Psoas muscle (tissue), 8 donors: ENCODE data around the gene MBLAC1. TPM values are rescaled to one million over a fixed set of nuclear protein-coding genes. Genes with fewer than 3 reads are reported as not detected.

ENCODE experiments used
- ATAC-seq, 4 donors: fragments of 200-7000 bp; cut with Tn5 transposase; one replicate each; pipeline ENCODE4 v1.9.1; 2020; ENCODE audit warnings: moderate library complexity in 3 of 4, mild to moderate bottlenecking in 2 of 4
- DNase-seq, 2 donors: peaks; one replicate each; pipeline ENCODE4 v3.0.0-alpha.2; 2020
- H3K27ac ChIP-seq: fragments of 200-600 bp; one replicate; pipeline ENCODE4 v1.8.0; 2022
- H3K27me3 ChIP-seq, 3 donors: fragments of 200-600 bp in 1 of 3; one replicate each; pipeline versions ENCODE4 v1.6.1 to v1.8.0; 2013 to 2022; ENCODE audit warnings: low read length in 2 of 3, mild to moderate bottlenecking in 2 of 3, moderate library complexity in 1 of 3; ENCODE audit not compliant: insufficient read depth in 3 of 3
- H3K36me3 ChIP-seq, 2 donors: fragments of 200-600 bp in 1 of 2; one replicate each; pipeline versions ENCODE4 v1.6.1 to v1.8.0; 2013 to 2022; ENCODE audit warnings: low read depth in 1 of 2, mild to moderate bottlenecking in 1 of 2, moderate library complexity in 1 of 2; ENCODE audit not compliant: insufficient read depth in 1 of 2
- H3K4me1 ChIP-seq: fragments of 200-600 bp; one replicate; pipeline ENCODE4 v1.8.0; 2022
- H3K4me3 ChIP-seq: fragments of 200-600 bp; one replicate; pipeline ENCODE4 v1.8.0; 2022; ENCODE audit warnings: mild to moderate bottlenecking
- H3K9me3 ChIP-seq: fragments of 200-600 bp; one replicate; pipeline ENCODE4 v1.8.0; 2022
- WGBS, 3 donors: extraction: QIAGEN DNeasy Blood & Tissue Kit; methylation state at CpG; one replicate each; pipeline versions ENCODE4 v1.1.6 to v1.1.7; 2013; 5-methylcytosine and 5-hydroxymethylcytosine counted together
- intact Hi-C, 2 donors: fragments of 100-400 bp; cut with DNase I; formaldehyde crosslinking; loops; one replicate each; pipeline versions ENCODE4 v1.11.0 to v1.14.2; 2022
- polyA plus RNA-seq, 3 donors: library from polyadenylated mRNA; stranded (reverse); fragments of 200-250 nt; gene quantifications; one replicate each; pipeline ENCODE4 v1.2.3, GENCODE V29; 2013
- total RNA-seq, 4 donors: library from RNA; stranded (reverse); fragmentation: NEBNext Ultra II Directional in 2 of 4; extraction: Animal tissue kit (Norgen Biotek cat#: 25700) in 2 of 4; gene quantifications; one replicate each; pipeline versions ENCODE4 v1.2.1 to v1.2.4, GENCODE V29; 2021 to 2023
- TF ChIP-seq, protein P1 (sequence below): fragments of 200-600 bp; IDR thresholded peaks from one replicate; pipeline ENCODE4 v1.8.0; 2022; ENCODE audit warnings: antibody characterized with exemption
- donor health status: healthy with polysubstance abuse.
- donor health status: DM: no; HTN: no; CAD: no; lungs with moderate emphysema.
- donor health status: Bipolar disorder and iron deficiency.
- donor health status: healthy.
- donor health status: DM: yes; HTN: yes; CAD: no.
- donor health status: DM: no; HTN: no; CAD: no.
- donor health status: DM: no; HTN: no; CAD: no.
- donor health status: DM: yes; HTN: yes; CAD: no.

MBLAC1 gene
- total and polyA plus RNA-seq, 7 donors, result 0.91 to 3.8 (median 2.0) TPM

DNA sequence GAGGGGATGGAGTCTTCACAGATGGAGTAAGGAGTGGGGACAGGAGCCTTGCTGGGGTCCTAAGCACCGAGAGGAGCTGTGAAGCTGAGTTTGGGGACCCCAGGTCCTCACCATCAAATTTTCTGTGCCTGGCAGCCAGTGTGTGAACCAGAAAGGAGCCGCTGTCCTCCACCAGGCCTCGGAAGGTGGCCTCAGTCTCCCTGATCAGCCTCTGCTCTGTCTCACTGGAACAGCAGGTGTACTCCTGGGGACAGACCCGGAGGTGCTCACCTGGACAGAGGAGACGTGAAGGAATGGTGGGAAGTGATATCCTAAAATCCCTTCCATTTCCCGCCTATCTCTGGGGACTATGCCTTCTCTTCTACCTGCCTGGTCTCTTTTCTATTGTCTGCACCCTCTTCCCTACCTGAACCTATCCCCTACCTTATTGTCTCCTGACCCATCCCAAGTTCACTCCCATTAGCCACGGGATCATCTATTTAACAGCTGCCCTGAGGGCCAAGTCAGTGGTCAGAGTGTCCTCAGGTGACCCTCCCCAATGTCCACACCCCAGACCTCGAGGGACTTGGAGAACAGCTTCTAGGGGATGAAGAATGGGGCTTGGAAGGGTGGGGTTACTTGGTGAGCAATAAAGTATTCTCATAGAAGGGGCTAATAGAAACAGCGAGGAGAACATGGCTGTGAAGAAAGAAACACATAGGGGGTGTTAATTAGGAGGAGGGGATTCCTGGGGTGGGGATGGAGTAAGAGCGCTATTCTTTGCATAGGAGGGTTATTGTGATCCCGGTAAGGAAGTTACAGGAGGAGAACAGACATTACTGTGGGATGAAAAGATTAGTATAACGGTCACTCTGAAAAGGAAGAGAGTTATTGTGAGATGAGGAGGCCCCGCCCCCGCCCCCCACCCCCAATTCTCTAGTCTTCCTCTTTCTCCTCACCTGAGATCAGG is 49.6 kb downstream of the MBLAC1 start:
- Histone ChIP-seq H3K9me3 (no peaks in the 10 kb centered on the region), H3K4me3 (peak overlapping the region; percentile 64), H3K4me1 (peaks cover 6% of the 10 kb centered on the region), H3K36me3 (no peaks in the 10 kb centered on the region), H3K27ac (no peak overlapping the region), H3K27me3 (peaks cover 0 to 31% (median 7%) of the 10 kb centered on the region in 3 donors)
- TF ChIP-seq, protein P1, sequence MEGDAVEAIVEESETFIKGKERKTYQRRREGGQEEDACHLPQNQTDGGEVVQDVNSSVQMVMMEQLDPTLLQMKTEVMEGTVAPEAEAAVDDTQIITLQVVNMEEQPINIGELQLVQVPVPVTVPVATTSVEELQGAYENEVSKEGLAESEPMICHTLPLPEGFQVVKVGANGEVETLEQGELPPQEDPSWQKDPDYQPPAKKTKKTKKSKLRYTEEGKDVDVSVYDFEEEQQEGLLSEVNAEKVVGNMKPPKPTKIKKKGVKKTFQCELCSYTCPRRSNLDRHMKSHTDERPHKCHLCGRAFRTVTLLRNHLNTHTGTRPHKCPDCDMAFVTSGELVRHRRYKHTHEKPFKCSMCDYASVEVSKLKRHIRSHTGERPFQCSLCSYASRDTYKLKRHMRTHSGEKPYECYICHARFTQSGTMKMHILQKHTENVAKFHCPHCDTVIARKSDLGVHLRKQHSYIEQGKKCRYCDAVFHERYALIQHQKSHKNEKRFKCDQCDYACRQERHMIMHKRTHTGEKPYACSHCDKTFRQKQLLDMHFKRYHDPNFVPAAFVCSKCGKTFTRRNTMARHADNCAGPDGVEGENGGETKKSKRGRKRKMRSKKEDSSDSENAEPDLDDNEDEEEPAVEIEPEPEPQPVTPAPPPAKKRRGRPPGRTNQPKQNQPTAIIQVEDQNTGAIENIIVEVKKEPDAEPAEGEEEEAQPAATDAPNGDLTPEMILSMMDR, result no peak
- intact Hi-C loops, result no loop called here
- 48 to 52% (median 48%) methylated on average over 14 of the region's 14 CpGs for WGBS, 3 donors
- no peak for ATAC-seq
- DNase-seq, result no peak

DNA sequence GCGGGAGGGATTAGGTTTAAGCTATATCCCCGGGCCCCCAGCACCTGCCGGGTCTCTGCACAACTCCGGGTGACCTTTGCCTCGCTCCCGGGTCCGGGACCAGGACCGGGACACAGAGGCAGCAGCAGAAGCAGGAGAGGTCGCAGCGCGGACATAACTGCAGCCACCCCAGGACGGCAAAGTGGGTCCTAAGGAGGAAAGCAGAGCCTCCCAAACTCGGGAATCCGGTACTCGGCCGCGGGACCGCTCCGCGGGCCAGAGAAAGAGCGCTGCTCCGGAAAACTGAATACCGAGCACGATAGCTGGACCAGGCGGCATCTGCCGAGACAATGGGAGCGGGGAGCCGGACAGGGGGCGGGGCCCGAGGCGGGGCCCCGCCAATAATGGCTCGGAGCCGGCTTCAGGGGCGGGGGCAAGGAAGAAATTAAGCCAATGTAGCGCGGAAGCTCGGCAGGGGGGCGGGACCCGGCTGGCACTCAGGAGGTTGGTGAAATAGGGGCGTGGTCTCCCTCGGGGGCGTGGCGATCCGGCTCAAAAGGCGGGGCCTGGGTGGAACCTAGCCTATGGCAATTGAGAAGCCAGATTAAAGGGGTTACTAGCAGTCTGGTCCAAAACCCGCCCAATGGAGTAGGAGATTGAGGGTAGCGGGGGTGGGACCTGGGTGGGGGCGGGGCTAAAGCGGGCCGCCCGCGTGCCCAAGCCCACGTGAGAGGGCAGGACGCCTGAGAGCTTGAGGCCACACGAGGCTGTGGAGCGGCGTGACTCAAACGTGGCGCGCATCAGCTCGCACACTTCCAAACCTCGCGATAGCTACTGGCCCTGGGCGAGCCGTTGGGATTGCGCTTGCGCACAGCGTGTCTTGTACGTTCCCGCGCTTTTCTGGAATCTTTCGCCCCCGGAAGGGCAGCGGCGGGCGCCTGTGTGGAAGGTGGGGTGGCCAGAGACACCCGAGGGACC is 50.6 kb downstream of the MBLAC1 start, which contains the start of the genes GPC2 and STAG3:
GPC2 (minus strand) TSS at position 337 of the 957 bp plus-strand sequence; CDS start at position 155, 182 bp downstream.
STAG3 (plus strand) TSS at position 874 of the 957 bp plus-strand sequence. CDS start 2,639 bp downstream, outside the sequence.
- Histone ChIP-seq H3K4me1 (peaks cover 6% of the 10 kb centered on the region), H3K27ac (no peak within 1 kb of the TSS), H3K27me3 (peaks cover 0 to 21% (median 3%) of the 10 kb centered on the region in 3 donors), H3K9me3 (no peaks in the 10 kb centered on the region), H3K4me3 (peak within 1 kb of the TSS; percentile 64), H3K36me3 (no peaks in the 10 kb centered on the region)
- TF ChIP-seq, protein P1, result no peak
- intact Hi-C loops, result no loop called here
- WGBS, 3 donors, result 2 to 3% (median 2%) methylated on average over 67 to 78 of the region's 78 CpGs
- ATAC-seq (peak; percentile 95 to 98 (median 96)), DNase-seq (peak; percentile 96 to 97)

Other genes with a start within 250 kb of the MBLAC1 start
- not detected for gene OR2AE1, start 249.9 kb upstream of the MBLAC1 start, total RNA-seq
- gene OR2AE1, start 249.9 kb upstream of the MBLAC1 start, polyA plus RNA-seq, result under 1 TPM in 2 of 3 donors, not detected in 1; 0.05 to 0.17 TPM
- gene TRIM4, start 207.4 kb upstream of the MBLAC1 start, total RNA-seq, result 1 to 10 TPM; 4.4 to 8.9 (median 6.1) TPM
- 1 to 10 TPM; 2.6 to 8.8 (median 4.3) TPM for gene TRIM4, start 207.4 kb upstream of the MBLAC1 start, polyA plus RNA-seq
- under 1 TPM in 1 of 4 donors, not detected in 3; 0.34 TPM for gene GJC3, start 197.3 kb upstream of the MBLAC1 start, total RNA-seq
- under 1 TPM; 0.08 to 0.52 (median 0.08) TPM for gene GJC3, start 197.3 kb upstream of the MBLAC1 start, polyA plus RNA-seq
- gene AZGP1, start 150.9 kb upstream of the MBLAC1 start, total RNA-seq, result under 1 TPM; 0.49 to 0.82 (median 0.59) TPM
- gene AZGP1, start 150.9 kb upstream of the MBLAC1 start, polyA plus RNA-seq, result 1 to 10 TPM in 2 of 3 donors, under 1 TPM in 1; 0.73 to 2.4 (median 1.6) TPM
- gene ZKSCAN1, start 111.4 kb upstream of the MBLAC1 start, total RNA-seq, result 10 to 100 TPM; 38.5 to 40.2 (median 38.9) TPM
- gene ZKSCAN1, start 111.4 kb upstream of the MBLAC1 start, polyA plus RNA-seq, result 10 to 100 TPM in 1 of 3 donors, 1 to 10 TPM in 2; 5.7 to 15.8 (median 8.8) TPM
- 10 to 100 TPM in 3 of 4 donors, 1 to 10 TPM in 1; 9.9 to 20.3 (median 11.7) TPM for gene ZSCAN21, start 77.2 kb upstream of the MBLAC1 start, total RNA-seq
- gene ZSCAN21, start 77.2 kb upstream of the MBLAC1 start, polyA plus RNA-seq, result 10 to 100 TPM in 2 of 3 donors, 1 to 10 TPM in 1; 6.8 to 25.6 (median 16.2) TPM
- gene ZNF3, start 45.2 kb upstream of the MBLAC1 start, total RNA-seq, result 10 to 100 TPM; 14.6 to 23.8 (median 17.1) TPM
- gene ZNF3, start 45.2 kb upstream of the MBLAC1 start, polyA plus RNA-seq, result 10 to 100 TPM; 11.2 to 26.4 (median 15.1) TPM
- 100 to 1,000 TPM in 3 of 4 donors, 10 to 100 TPM in 1; 82.9 to 130 (median 111) TPM for gene COPS6, start 38.0 kb upstream of the MBLAC1 start, total RNA-seq
- 100 to 1,000 TPM; 104 to 145 (median 126) TPM for gene COPS6, start 38.0 kb upstream of the MBLAC1 start, polyA plus RNA-seq
- gene MCM7, start 25.6 kb upstream of the MBLAC1 start, total RNA-seq, result 10 to 100 TPM; 24.6 to 34.0 (median 30.6) TPM
- gene MCM7, start 25.6 kb upstream of the MBLAC1 start, polyA plus RNA-seq, result 10 to 100 TPM; 33.3 to 40.6 (median 33.8) TPM
- gene AP4M1, start 25.3 kb upstream of the MBLAC1 start, total RNA-seq, result 10 to 100 TPM in 2 of 4 donors, 1 to 10 TPM in 2; 8.8 to 12.9 (median 10.8) TPM
- gene AP4M1, start 25.3 kb upstream of the MBLAC1 start, polyA plus RNA-seq, result 10 to 100 TPM; 10.9 to 19.2 (median 14.5) TPM
- gene TAF6, start 7.6 kb upstream of the MBLAC1 start, total RNA-seq, result 10 to 100 TPM; 26.8 to 40.5 (median 31.7) TPM
- gene TAF6, start 7.6 kb upstream of the MBLAC1 start, polyA plus RNA-seq, result 10 to 100 TPM; 31.4 to 58.4 (median 34.8) TPM
- gene CNPY4, start 7.3 kb upstream of the MBLAC1 start, total RNA-seq, result 1 to 10 TPM; 2.2 to 3.9 (median 2.5) TPM
- gene CNPY4, start 7.3 kb upstream of the MBLAC1 start, polyA plus RNA-seq, result 1 to 10 TPM; 2.9 to 7.0 (median 4.4) TPM
- 10 to 100 TPM; 48.7 to 74.6 (median 68.1) TPM for gene LAMTOR4, start 22.0 kb downstream of the MBLAC1 start, total RNA-seq
- gene LAMTOR4, start 22.0 kb downstream of the MBLAC1 start, polyA plus RNA-seq, result 100 to 1,000 TPM; 118 to 141 (median 140) TPM
- gene TRAPPC14, start 31.8 kb downstream of the MBLAC1 start, total RNA-seq, result 10 to 100 TPM in 1 of 4 donors, 1 to 10 TPM in 3; 4.1 to 14.2 (median 7.4) TPM
- gene TRAPPC14, start 31.8 kb downstream of the MBLAC1 start, polyA plus RNA-seq, result 10 to 100 TPM in 1 of 3 donors, 1 to 10 TPM in 2; 5.2 to 13.1 (median 9.8) TPM
- gene GAL3ST4, start 41.6 kb downstream of the MBLAC1 start, total RNA-seq, result 1 to 10 TPM in 2 of 4 donors, under 1 TPM in 2; 0.23 to 3.8 (median 0.95) TPM
- under 1 TPM; 0.45 to 0.57 (median 0.52) TPM for gene GAL3ST4, start 41.6 kb downstream of the MBLAC1 start, polyA plus RNA-seq
- under 1 TPM; 0.16 to 0.77 (median 0.36) TPM for gene GPC2, start 50.4 kb downstream of the MBLAC1 start, total RNA-seq
- under 1 TPM; 0.30 to 0.38 (median 0.33) TPM for gene GPC2, start 50.4 kb downstream of the MBLAC1 start, polyA plus RNA-seq
- gene STAG3, start 51.0 kb downstream of the MBLAC1 start, total RNA-seq, result under 1 TPM; 0.25 to 0.82 (median 0.47) TPM
- gene STAG3, start 51.0 kb downstream of the MBLAC1 start, polyA plus RNA-seq, result under 1 TPM; 0.18 to 0.86 (median 0.51) TPM
- under 1 TPM in 1 of 4 donors, not detected in 3; 0.61 TPM for gene PVRIG, start 93.0 kb downstream of the MBLAC1 start, total RNA-seq
- gene PVRIG, start 93.0 kb downstream of the MBLAC1 start, polyA plus RNA-seq, result under 1 TPM; 0.05 to 0.14 (median 0.06) TPM
- gene SPDYE3, start 180.7 kb downstream of the MBLAC1 start, total RNA-seq, result not detected
- gene SPDYE3, start 180.7 kb downstream of the MBLAC1 start, polyA plus RNA-seq, result under 1 TPM in 2 of 3 donors, not detected in 1; 0.09 to 0.19 TPM
- gene PILRB, start 231.2 kb downstream of the MBLAC1 start, total RNA-seq, result 10 to 100 TPM; 11.3 to 19.2 (median 13.4) TPM
- 10 to 100 TPM; 11.2 to 17.9 (median 16.4) TPM for gene PILRB, start 231.2 kb downstream of the MBLAC1 start, polyA plus RNA-seq
- 1 to 10 TPM; 2.1 to 2.7 (median 2.3) TPM for gene PILRA, start 246.5 kb downstream of the MBLAC1 start, total RNA-seq
- 1 to 10 TPM in 2 of 3 donors, under 1 TPM in 1; 0.93 to 2.8 (median 1.6) TPM for gene PILRA, start 246.5 kb downstream of the MBLAC1 start, polyA plus RNA-seq